SK-N-SH (cell line): Measurements from ENCODE around the gene SRGAP3. TPM values are rescaled to one million over a fixed set of nuclear protein-coding genes. Genes with fewer than 3 reads are reported as not detected.

Source experiments
- CTCF ChIA-PET: fragments of 300-600, 350-600 bp; formaldehyde crosslinking; extraction: SDS; loops from one replicate; lab custom pipeline; 2021; lab: Yijun Ruan, JAX
- POLR2A ChIA-PET: fragments of 350-600 bp; sonication (Branson Sonifier 250); formaldehyde crosslinking; extraction: SDS; loops from one replicate; lab custom pipeline; 2020; ENCODE audit warnings: antibody characterized with exemption, inconsistent platforms; lab: Yijun Ruan, JAX
- DNase-seq: peaks from one replicate; pipeline ENCODE4 v3.0.0; 2012
- H2AFZ ChIP-seq: fragments of 200-600 bp; sonication (generic); 2 replicates; pipeline ENCODE4 v1.8.1; 2016; ENCODE audit warnings: antibody characterized with exemption, mild to moderate bottlenecking, low read depth
- H3F3A ChIP-seq: fragments of 200-600 bp; sonication (generic); replicated peaks from 2 replicates; pipeline ENCODE3; 2016; ENCODE audit warnings: antibody characterized with exemption, mild to moderate bottlenecking; ENCODE audit not compliant: insufficient read depth
- H3K27ac ChIP-seq, 2 experiments: fragments of 200-500 bp in 1 of 2; fragments of 200-600 bp in 1 of 2; sonication (Bioruptor generic) in 1 of 2; sonication (generic), shearing (Covaris generic) in 1 of 2; 2 replicates each; pipeline versions ENCODE4 v1.5.1 to v1.6.1; 2014 to 2016; ENCODE audit warnings: low read depth in 2 of 2, inconsistent platforms in 1 of 2, low read length in 1 of 2, mild to moderate bottlenecking in 1 of 2, mixed read lengths in 1 of 2
- H3K27me3 ChIP-seq: fragments of 200-600 bp; sonication (generic), shearing (Covaris generic); 2 replicates; pipeline ENCODE4 v1.6.1; 2016; ENCODE audit warnings: mixed run types; ENCODE audit not compliant: insufficient read depth
- H3K36me3 ChIP-seq, 2 experiments: fragments of 200-500 bp in 1 of 2; fragments of 200-600 bp in 1 of 2; sonication (Bioruptor generic) in 1 of 2; sonication (generic) in 1 of 2; replicated peaks in 1 of 2; 2 replicates each; pipeline versions ENCODE3 to v1.5.1; 2014 to 2016; ENCODE audit warnings: low read length in 1 of 2, mild to moderate bottlenecking in 1 of 2; ENCODE audit not compliant: insufficient read depth in 2 of 2, control insufficient read depth in 1 of 2
- H3K4me1 ChIP-seq, 2 experiments: fragments of 200-500 bp in 1 of 2; fragments of 200-600 bp in 1 of 2; sonication (Bioruptor generic) in 1 of 2; sonication (generic), shearing (Covaris generic) in 1 of 2; 2 replicates each; pipeline versions ENCODE4 v1.5.1 to v1.6.1; 2014 to 2016; ENCODE audit warnings: low read depth in 1 of 2, low read length in 1 of 2, mixed run types in 1 of 2; ENCODE audit not compliant: insufficient read depth in 2 of 2, control insufficient read depth in 1 of 2
- H3K4me2 ChIP-seq: fragments of 200-600 bp; sonication (generic), shearing (Covaris generic); 2 replicates; pipeline ENCODE4 v1.6.1; 2017; ENCODE audit warnings: mixed run types
- H3K4me3 ChIP-seq, 2 experiments: fragments of 200-500 bp in 1 of 2; fragments of 200-600 bp in 1 of 2; sonication (Bioruptor generic) in 1 of 2; sonication (generic), shearing (Covaris generic) in 1 of 2; 2 replicates each; pipeline versions ENCODE4 v1.5.1 to v1.8.1; 2014 to 2016; ENCODE audit warnings: low read depth in 2 of 2, inconsistent platforms in 1 of 2, low read length in 1 of 2, mild to moderate bottlenecking in 1 of 2, mixed read lengths in 1 of 2, moderate library complexity in 1 of 2
- H3K79me2 ChIP-seq: fragments of 200-600 bp; sonication (generic); 2 replicates; pipeline ENCODE4 v1.8.1; 2017; ENCODE audit warnings: mild to moderate bottlenecking; ENCODE audit not compliant: insufficient read depth
- H3K9ac ChIP-seq: fragments of 200-600 bp; sonication (generic); 2 replicates; pipeline ENCODE4 v1.6.1; 2017; ENCODE audit warnings: mixed run types
- H3K9me2 ChIP-seq: fragments of 200-600 bp; sonication (generic); 2 replicates; pipeline ENCODE4 v1.6.1; 2017; ENCODE audit warnings: mixed run types
- H3K9me3 ChIP-seq: fragments of 200-600 bp; sonication (generic); 2 replicates; pipeline ENCODE4 v1.6.1; 2017; ENCODE audit warnings: mixed run types, mild to moderate bottlenecking, moderate library complexity
- H4K20me1 ChIP-seq: fragments of 200-600 bp; sonication (generic); 2 replicates; pipeline ENCODE4 v1.6.1; 2017; ENCODE audit warnings: mild to moderate bottlenecking, mixed run types; ENCODE audit not compliant: insufficient read depth
- CHD2 ChIP-seq: fragments of 150-350 bp; IDR thresholded peaks from 2 replicates; pipeline ENCODE4 v1.6.1; 2018; ENCODE audit warnings: low read length; ENCODE audit not compliant: partially characterized antibody
- EZH2phosphoT487 ChIP-seq: fragments of 200-600 bp; sonication (generic); IDR thresholded peaks from 2 replicates; pipeline ENCODE4 v1.6.1; 2017; ENCODE audit warnings: low read depth, mixed run types, mild to moderate bottlenecking, antibody characterized with exemption, moderate library complexity, borderline replicate concordance
- FOSL2 ChIP-seq: IDR thresholded peaks from 2 replicates; pipeline ENCODE4 v1.4.0; 2012; ENCODE audit warnings: low read depth, mild to moderate bottlenecking, moderate library complexity, borderline replicate concordance
- FOXM1 ChIP-seq: IDR thresholded peaks from 2 replicates; pipeline ENCODE4 v1.4.0; 2012; ENCODE audit warnings: low read depth, mild to moderate bottlenecking
- GABPA ChIP-seq: IDR thresholded peaks from 2 replicates; pipeline ENCODE4 v1.4.0; 2012; ENCODE audit warnings: low read depth, mild to moderate bottlenecking
- GATA2 ChIP-seq: sonication (generic); formaldehyde crosslinking; IDR thresholded peaks from 2 replicates; pipeline ENCODE4 v1.5.0; 2020; ENCODE audit warnings: mild to moderate bottlenecking, missing genetic modification reagents
- JUND ChIP-seq: IDR thresholded peaks from 2 replicates; pipeline ENCODE4 v1.4.0; 2012
- NRF1 ChIP-seq: IDR thresholded peaks from 2 replicates; pipeline ENCODE4 v1.6.1; 2012; ENCODE audit warnings: low read depth, mild to moderate bottlenecking, low read length
- RAD21 ChIP-seq: IDR thresholded peaks from 2 replicates; pipeline ENCODE4 v1.6.1; 2012; ENCODE audit warnings: mild to moderate bottlenecking, low read length
- RXRA ChIP-seq: IDR thresholded peaks from 2 replicates; pipeline ENCODE4 v1.4.0; 2012; ENCODE audit warnings: low read depth, mild to moderate bottlenecking, borderline replicate concordance
- TAF1 ChIP-seq: IDR thresholded peaks from 2 replicates; pipeline ENCODE4 v1.6.1; 2012; ENCODE audit warnings: low read depth, mild to moderate bottlenecking, low read length, moderate library complexity, borderline replicate concordance
- TCF12 ChIP-seq: IDR thresholded peaks from 2 replicates; pipeline ENCODE4 v1.4.0; 2012
- WGBS: methylation state at CpG from one replicate; pipeline ENCODE4 v1.1.6; 2017; ENCODE audit warnings: low lambda C conversion rate; 5-methylcytosine and 5-hydroxymethylcytosine counted together
- polyA plus RNA-seq, 3 experiments: library from polyadenylated mRNA; depleted of rRNA; stranded (reverse); fragments of >200 nt; gene quantifications; 2 replicates each; pipeline ENCODE4 v1.2.3, GENCODE V29; 2012
- TF ChIP-seq, protein P1 (sequence below): IDR thresholded peaks from 2 replicates; pipeline ENCODE4 v1.4.0; 2012; ENCODE audit warnings: low read depth, borderline replicate concordance
- TF ChIP-seq, protein P2 (sequence below): IDR thresholded peaks from 2 replicates; pipeline ENCODE4 v1.4.0; 2012; ENCODE audit warnings: low read depth, borderline replicate concordance
- TF ChIP-seq, protein P3 (sequence below): IDR thresholded peaks from 2 replicates; pipeline ENCODE4 v1.4.0; 2012; ENCODE audit warnings: low read depth
- TF ChIP-seq, protein P4 (sequence below): fragments of 200-600 bp; sonication (generic); IDR thresholded peaks from 2 replicates; pipeline ENCODE4 v1.6.1; 2017; ENCODE audit warnings: antibody characterized with exemption, mild to moderate bottlenecking, moderate library complexity
- TF ChIP-seq, protein P5 (sequence below): IDR thresholded peaks from 2 replicates; pipeline ENCODE4 v1.6.1; 2012; ENCODE audit warnings: mild to moderate bottlenecking, low read depth, low read length, moderate library complexity

SRGAP3 gene
- polyA plus RNA-seq, 1 of the 3 experiments (the other 2 are of a cell fraction), result 2.8 TPM

DNA sequence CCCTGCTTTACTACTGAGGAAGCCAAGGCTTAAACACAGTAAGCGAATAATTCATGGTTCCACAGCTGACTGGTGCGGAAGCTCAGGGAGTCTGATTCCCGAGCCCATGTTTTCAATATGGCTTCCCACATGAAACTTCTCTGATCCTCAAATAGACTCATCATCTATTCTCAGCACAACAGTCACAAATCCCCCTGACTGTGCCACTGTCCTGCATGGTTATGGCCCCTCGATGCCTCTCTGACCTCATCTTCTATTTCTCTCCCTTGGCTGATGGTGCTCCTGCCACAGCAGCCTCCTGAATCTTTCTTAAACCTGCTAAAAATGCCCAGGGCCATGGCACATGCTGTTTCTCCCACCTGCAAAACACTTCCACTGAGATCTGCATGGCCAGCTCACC lies 43.2 kb downstream of the SRGAP3 start:
- no peak overlapping the region for H3K4me2 ChIP-seq
- CTCF ChIA-PET, result no interaction called here
- H3K36me3 ChIP-seq, result no peaks in the 10 kb centered on the region
- H4K20me1 ChIP-seq, result no peaks in the 10 kb centered on the region
- peaks cover 0 to 38% of the 10 kb centered on the region in 2 experiments; a peak in 2 of 4 replicates for H3K4me1 ChIP-seq
- no peaks in the 10 kb centered on the region for H3K9me3 ChIP-seq
- no peak for TF ChIP-seq FOXM1
- TF ChIP-seq NRF1, result no peak
- TF ChIP-seq, protein P1, sequence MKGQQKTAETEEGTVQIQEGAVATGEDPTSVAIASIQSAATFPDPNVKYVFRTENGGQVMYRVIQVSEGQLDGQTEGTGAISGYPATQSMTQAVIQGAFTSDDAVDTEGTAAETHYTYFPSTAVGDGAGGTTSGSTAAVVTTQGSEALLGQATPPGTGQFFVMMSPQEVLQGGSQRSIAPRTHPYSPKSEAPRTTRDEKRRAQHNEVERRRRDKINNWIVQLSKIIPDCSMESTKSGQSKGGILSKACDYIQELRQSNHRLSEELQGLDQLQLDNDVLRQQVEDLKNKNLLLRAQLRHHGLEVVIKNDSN, result no peak
- no peak for TF ChIP-seq RAD21
- TF ChIP-seq CHD2, result no peak
- TF ChIP-seq, protein P2, sequence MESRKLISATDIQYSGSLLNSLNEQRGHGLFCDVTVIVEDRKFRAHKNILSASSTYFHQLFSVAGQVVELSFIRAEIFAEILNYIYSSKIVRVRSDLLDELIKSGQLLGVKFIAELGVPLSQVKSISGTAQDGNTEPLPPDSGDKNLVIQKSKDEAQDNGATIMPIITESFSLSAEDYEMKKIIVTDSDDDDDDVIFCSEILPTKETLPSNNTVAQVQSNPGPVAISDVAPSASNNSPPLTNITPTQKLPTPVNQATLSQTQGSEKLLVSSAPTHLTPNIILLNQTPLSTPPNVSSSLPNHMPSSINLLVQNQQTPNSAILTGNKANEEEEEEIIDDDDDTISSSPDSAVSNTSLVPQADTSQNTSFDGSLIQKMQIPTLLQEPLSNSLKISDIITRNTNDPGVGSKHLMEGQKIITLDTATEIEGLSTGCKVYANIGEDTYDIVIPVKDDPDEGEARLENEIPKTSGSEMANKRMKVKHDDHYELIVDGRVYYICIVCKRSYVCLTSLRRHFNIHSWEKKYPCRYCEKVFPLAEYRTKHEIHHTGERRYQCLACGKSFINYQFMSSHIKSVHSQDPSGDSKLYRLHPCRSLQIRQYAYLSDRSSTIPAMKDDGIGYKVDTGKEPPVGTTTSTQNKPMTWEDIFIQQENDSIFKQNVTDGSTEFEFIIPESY, result no peak
- no peak for TF ChIP-seq RXRA
- TF ChIP-seq, all 33 proteins: peak for 0
- no peak for DNase-seq
- H3K27ac ChIP-seq, result no peak overlapping the region
- H3K27me3 ChIP-seq, result no peaks in the 10 kb centered on the region
- POLR2A ChIA-PET, result no interaction called here
- H3K9me2 ChIP-seq, result no peaks in the 10 kb centered on the region
- H3K4me3 ChIP-seq, result no peak overlapping the region
- 80% methylated on average over 4 of the region's 4 CpGs for WGBS
- H3F3A ChIP-seq, result peaks cover 1% of the 10 kb centered on the region
- no peaks in the 10 kb centered on the region for H3K79me2 ChIP-seq
- H2AFZ ChIP-seq, result no peak overlapping the region
- no peak overlapping the region for H3K9ac ChIP-seq

DNA sequence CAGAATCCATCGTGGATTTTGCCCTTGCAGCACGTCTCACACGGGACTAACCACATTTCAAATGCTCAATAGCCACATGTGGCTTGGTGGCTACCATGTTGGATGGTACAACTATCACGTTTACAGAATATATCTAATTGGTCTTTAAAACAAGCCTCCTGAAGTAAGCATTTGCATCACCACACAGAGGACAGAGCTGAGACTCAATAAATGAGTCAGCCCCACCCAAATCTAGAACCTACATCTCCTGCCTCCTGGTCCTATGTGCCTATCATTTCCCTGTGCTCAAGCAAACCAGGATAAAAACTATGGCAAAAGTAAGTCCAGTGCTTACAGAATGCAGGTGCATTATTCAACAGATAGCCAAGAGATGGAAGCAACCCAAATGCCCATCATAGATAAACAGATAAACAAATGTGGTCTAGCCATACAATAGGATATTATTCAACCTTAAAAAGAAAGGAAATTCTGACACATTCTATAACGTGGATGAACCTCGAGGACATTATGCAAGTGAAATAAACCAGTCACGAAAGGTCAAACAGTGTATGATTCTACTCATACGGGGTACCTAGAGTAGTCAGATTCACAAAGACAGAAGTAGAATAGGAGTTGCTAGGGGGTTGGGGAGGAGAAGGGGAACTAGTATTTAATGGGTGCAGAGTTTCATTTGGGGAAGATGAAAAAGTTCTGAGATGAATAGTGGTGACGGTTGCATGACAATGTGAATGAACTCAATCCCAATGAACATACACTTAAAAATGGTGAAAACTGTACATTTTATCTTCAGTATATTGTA lies 43.9 kb downstream of the SRGAP3 start:
- ChIA-PET CTCF (interaction anchor here (1.2 kb wide), 1 partner anchor 217 kb away, joined by 5 read pairs; no protein-coding TSS in a partner anchor), POLR2A (no interaction called here)
- H3K27me3 ChIP-seq, result no peaks in the 10 kb centered on the region
- no peaks in the 10 kb centered on the region for H3K79me2 ChIP-seq
- no peak for DNase-seq
- no peak overlapping the region for H2AFZ ChIP-seq
- no peak overlapping the region for H3K4me2 ChIP-seq
- no peak overlapping the region for H3K4me3 ChIP-seq
- H3K4me1 ChIP-seq, result peaks cover 0 to 44% of the 10 kb centered on the region in 2 experiments; a peak in 2 of 4 replicates
- WGBS, result 76% methylated on average over 9 of the region's 9 CpGs
- no peaks in the 10 kb centered on the region for H3K36me3 ChIP-seq
- no peak overlapping the region for H3K27ac ChIP-seq
- H3K9me3 ChIP-seq, result no peaks in the 10 kb centered on the region
- H3K9ac ChIP-seq, result no peak overlapping the region
- H3K9me2 ChIP-seq, result no peaks in the 10 kb centered on the region
- no peaks in the 10 kb centered on the region for H4K20me1 ChIP-seq
- H3F3A ChIP-seq, result no peaks in the 10 kb centered on the region
- no peak for TF ChIP-seq EZH2phosphoT487
- TF ChIP-seq, protein P3, sequence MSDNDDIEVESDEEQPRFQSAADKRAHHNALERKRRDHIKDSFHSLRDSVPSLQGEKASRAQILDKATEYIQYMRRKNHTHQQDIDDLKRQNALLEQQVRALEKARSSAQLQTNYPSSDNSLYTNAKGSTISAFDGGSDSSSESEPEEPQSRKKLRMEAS, result no peak
- TF ChIP-seq, protein P4, sequence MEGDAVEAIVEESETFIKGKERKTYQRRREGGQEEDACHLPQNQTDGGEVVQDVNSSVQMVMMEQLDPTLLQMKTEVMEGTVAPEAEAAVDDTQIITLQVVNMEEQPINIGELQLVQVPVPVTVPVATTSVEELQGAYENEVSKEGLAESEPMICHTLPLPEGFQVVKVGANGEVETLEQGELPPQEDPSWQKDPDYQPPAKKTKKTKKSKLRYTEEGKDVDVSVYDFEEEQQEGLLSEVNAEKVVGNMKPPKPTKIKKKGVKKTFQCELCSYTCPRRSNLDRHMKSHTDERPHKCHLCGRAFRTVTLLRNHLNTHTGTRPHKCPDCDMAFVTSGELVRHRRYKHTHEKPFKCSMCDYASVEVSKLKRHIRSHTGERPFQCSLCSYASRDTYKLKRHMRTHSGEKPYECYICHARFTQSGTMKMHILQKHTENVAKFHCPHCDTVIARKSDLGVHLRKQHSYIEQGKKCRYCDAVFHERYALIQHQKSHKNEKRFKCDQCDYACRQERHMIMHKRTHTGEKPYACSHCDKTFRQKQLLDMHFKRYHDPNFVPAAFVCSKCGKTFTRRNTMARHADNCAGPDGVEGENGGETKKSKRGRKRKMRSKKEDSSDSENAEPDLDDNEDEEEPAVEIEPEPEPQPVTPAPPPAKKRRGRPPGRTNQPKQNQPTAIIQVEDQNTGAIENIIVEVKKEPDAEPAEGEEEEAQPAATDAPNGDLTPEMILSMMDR, result no peak
- TF ChIP-seq FOSL2, result no peak
- TF ChIP-seq TAF1, result no peak
- TF ChIP-seq JUND, result no peak
- no peak for TF ChIP-seq GABPA
- TF ChIP-seq, protein P1, result no peak
- no peak for TF ChIP-seq TCF12
- TF ChIP-seq, protein P5, sequence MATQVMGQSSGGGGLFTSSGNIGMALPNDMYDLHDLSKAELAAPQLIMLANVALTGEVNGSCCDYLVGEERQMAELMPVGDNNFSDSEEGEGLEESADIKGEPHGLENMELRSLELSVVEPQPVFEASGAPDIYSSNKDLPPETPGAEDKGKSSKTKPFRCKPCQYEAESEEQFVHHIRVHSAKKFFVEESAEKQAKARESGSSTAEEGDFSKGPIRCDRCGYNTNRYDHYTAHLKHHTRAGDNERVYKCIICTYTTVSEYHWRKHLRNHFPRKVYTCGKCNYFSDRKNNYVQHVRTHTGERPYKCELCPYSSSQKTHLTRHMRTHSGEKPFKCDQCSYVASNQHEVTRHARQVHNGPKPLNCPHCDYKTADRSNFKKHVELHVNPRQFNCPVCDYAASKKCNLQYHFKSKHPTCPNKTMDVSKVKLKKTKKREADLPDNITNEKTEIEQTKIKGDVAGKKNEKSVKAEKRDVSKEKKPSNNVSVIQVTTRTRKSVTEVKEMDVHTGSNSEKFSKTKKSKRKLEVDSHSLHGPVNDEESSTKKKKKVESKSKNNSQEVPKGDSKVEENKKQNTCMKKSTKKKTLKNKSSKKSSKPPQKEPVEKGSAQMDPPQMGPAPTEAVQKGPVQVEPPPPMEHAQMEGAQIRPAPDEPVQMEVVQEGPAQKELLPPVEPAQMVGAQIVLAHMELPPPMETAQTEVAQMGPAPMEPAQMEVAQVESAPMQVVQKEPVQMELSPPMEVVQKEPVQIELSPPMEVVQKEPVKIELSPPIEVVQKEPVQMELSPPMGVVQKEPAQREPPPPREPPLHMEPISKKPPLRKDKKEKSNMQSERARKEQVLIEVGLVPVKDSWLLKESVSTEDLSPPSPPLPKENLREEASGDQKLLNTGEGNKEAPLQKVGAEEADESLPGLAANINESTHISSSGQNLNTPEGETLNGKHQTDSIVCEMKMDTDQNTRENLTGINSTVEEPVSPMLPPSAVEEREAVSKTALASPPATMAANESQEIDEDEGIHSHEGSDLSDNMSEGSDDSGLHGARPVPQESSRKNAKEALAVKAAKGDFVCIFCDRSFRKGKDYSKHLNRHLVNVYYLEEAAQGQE, result no peak
- TF ChIP-seq GATA2 (CRISPR knock-in tag), result no peak
